CD4-positive, CD25-positive, alpha-beta regulatory T cell (primary cell): ENCODE results near the gene RAB11FIP2. TPM values are rescaled to one million over a fixed set of nuclear protein-coding genes. Genes with fewer than 3 reads are reported as not detected.

Experiments
- ATAC-seq, 2 donors: fragments of 150-1000 bp; cut with Tn5 transposase; one replicate each; pipeline ENCODE4 v1.10.0; 2021; ENCODE audit warnings: low read depth in 2 of 2, moderate number of reproducible peaks in 2 of 2, moderate library complexity in 1 of 2
- DNase-seq, 3 donors: peaks; one replicate each; pipeline versions ENCODE4 v3.0.0 to v3.0.0-alpha.2; 2012 to 2022; ENCODE audit warnings: mixed read lengths in 1 of 3
- H3K27ac ChIP-seq: one replicate; pipeline ENCODE4 v1.7.0; 2013; ENCODE audit warnings: mild to moderate bottlenecking, low read length; ENCODE audit not compliant: insufficient read depth, poor library complexity, severe bottlenecking
- H3K27me3 ChIP-seq: one replicate; pipeline ENCODE4 v1.7.0; 2013; ENCODE audit warnings: low read length; ENCODE audit not compliant: control insufficient read depth, insufficient read depth
- H3K36me3 ChIP-seq: one replicate; pipeline ENCODE4 v1.7.0; 2013; ENCODE audit warnings: mild to moderate bottlenecking, low read length, moderate library complexity; ENCODE audit not compliant: control insufficient read depth, insufficient read depth
- H3K4me1 ChIP-seq: 2 replicates; pipeline ENCODE4 v1.7.0; 2013; ENCODE audit warnings: mild to moderate bottlenecking, low read length; ENCODE audit not compliant: insufficient read depth, control insufficient read depth, poor library complexity, severe bottlenecking
- H3K4me3 ChIP-seq: one replicate; pipeline ENCODE4 v1.7.0; 2013; ENCODE audit warnings: low read depth, mild to moderate bottlenecking, low read length, moderate library complexity
- H3K9me3 ChIP-seq, 2 experiments: 1 replicate in 1 of 2; 2 replicates in 1 of 2; pipeline ENCODE4 v1.7.0; 2013; ENCODE audit warnings: low read length in 2 of 2, mild to moderate bottlenecking in 1 of 2, moderate library complexity in 1 of 2; ENCODE audit not compliant: control insufficient read depth in 2 of 2
- H3K27ac Mint-ChIP-seq, 3 donors: one replicate each; pipeline ENCODE4 v1.8.0; 2020 to 2022; ENCODE audit warnings: mild to moderate bottlenecking in 3 of 3, mixed read lengths in 3 of 3, moderate library complexity in 2 of 3
- H3K27me3 Mint-ChIP-seq: one replicate; pipeline ENCODE4 v1.8.0; 2022; ENCODE audit warnings: mild to moderate bottlenecking, mixed read lengths
- H3K36me3 Mint-ChIP-seq: one replicate; pipeline ENCODE4 v1.8.0; 2020; ENCODE audit warnings: mixed read lengths
- H3K4me1 Mint-ChIP-seq, 4 donors: one replicate each; pipeline ENCODE4 v1.8.0; 2020 to 2022; ENCODE audit warnings: mixed read lengths in 4 of 4, mild to moderate bottlenecking in 1 of 4
- H3K4me3 Mint-ChIP-seq, 4 donors: one replicate each; pipeline ENCODE4 v1.8.0; 2020 to 2022; ENCODE audit warnings: mild to moderate bottlenecking in 4 of 4, mixed read lengths in 4 of 4, moderate library complexity in 3 of 4
- H3K9me3 Mint-ChIP-seq, 7 donors: one replicate each; pipeline ENCODE4 v1.8.0; 2020 to 2022; ENCODE audit warnings: mixed read lengths in 7 of 7, mild to moderate bottlenecking in 3 of 7, moderate library complexity in 2 of 7
- polyA plus RNA-seq, 4 donors: library from polyadenylated mRNA; unstranded; fragments of 300-500 nt; fragmentation: Illumina TruSeq; gene quantifications; one replicate each; pipeline ENCODE4 v1.2.3, GENCODE V29; 2021
- total RNA-seq: library from RNA; stranded (reverse); gene quantifications from one replicate; pipeline ENCODE4 v1.2.3, GENCODE V29; 2022

The RAB11FIP2 gene
- total and polyA plus RNA-seq, 5 donors from 2014 or later = 6.0 to 35.2 (median 7.1) TPM

- ATAC-seq = no peak
- H3K4me1 Mint-ChIP-seq = peaks cover 29 to 46% (median 38%) of the 10 kb centered on the region in 4 donors
- no peaks in the 10 kb centered on the region for H3K9me3 Mint-ChIP-seq
- Histone ChIP-seq H3K27me3 (no peaks in the 10 kb centered on the region), H3K4me3 (no peak overlapping the region), H3K4me1 (peaks cover 9% of the 10 kb centered on the region), H3K36me3 (peaks cover 7% of the 10 kb centered on the region), H3K27ac (no peak overlapping the region), H3K9me3 (no peaks in the 10 kb centered on the region)
- no peak overlapping the region for H3K4me3 Mint-ChIP-seq
- H3K36me3 Mint-ChIP-seq = peaks cover 28% of the 10 kb centered on the region
- no peak for DNase-seq
- no peaks in the 10 kb centered on the region for H3K27me3 Mint-ChIP-seq
- peak overlapping the region in 1 of 3 donors; percentile 21 for H3K27ac Mint-ChIP-seq
Measured at GRCh38 chr10:118033905-118034304, 12.8 kb downstream of the RAB11FIP2 start.

DNA sequence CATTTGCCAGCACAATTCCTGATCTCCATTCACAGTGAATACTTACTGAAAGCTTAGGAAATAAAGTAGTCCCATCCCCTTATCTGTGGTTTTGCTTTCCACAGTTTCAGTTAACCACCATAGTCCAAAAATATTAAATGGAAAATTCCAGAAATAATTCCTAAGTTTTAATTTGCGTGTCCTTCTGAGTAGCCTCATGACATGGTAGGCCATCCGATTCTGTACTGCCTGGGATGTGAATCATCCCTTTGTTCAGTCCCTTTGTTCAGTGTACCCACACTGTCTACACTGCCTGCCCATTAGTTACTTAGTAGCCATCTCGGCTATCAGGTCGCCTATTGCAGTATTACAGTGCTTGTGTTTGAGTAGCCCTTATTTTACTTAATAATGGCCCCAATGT lies 14.2 kb downstream of the RAB11FIP2 start:
- Mint-ChIP-seq H3K9me3 (no peaks in the 10 kb centered on the region), H3K27ac (no peak overlapping the region)

GRCh38 chr10:118031351-118032075 lies 15.2 kb downstream of the RAB11FIP2 start:
- ATAC-seq (no peak), DNase-seq (no peak)
- peaks cover 8% of the 10 kb centered on the region for H3K36me3 ChIP-seq
- H3K9me3 Mint-ChIP-seq = no peaks in the 10 kb centered on the region
- H3K36me3 Mint-ChIP-seq = peaks cover 31% of the 10 kb centered on the region
- peaks cover 9% of the 10 kb centered on the region for H3K4me1 ChIP-seq
- no peak overlapping the region for H3K4me3 ChIP-seq
- no peaks in the 10 kb centered on the region for H3K27me3 Mint-ChIP-seq
- H3K4me1 Mint-ChIP-seq = peaks cover 22 to 38% (median 32%) of the 10 kb centered on the region in 4 donors
- H3K27ac ChIP-seq = no peak overlapping the region
- no peaks in the 10 kb centered on the region for H3K9me3 ChIP-seq
- no peak overlapping the region for H3K4me3 Mint-ChIP-seq
- H3K27ac Mint-ChIP-seq = no peak overlapping the region
- H3K27me3 ChIP-seq = no peaks in the 10 kb centered on the region

More for the DNA sequence above, 14.2 kb downstream of the RAB11FIP2 start:
- ATAC-seq = no peak
- H3K36me3 ChIP-seq = peaks cover 5% of the 10 kb centered on the region
- no peaks in the 10 kb centered on the region for H3K9me3 ChIP-seq
- no peaks in the 10 kb centered on the region for H3K27me3 Mint-ChIP-seq
- H3K36me3 Mint-ChIP-seq = peaks cover 31% of the 10 kb centered on the region
- no peak overlapping the region for H3K4me3 Mint-ChIP-seq
- no peak overlapping the region for H3K27ac ChIP-seq
- H3K4me1 ChIP-seq = peaks cover 9% of the 10 kb centered on the region
- H3K4me1 Mint-ChIP-seq = peaks cover 31 to 47% (median 39%) of the 10 kb centered on the region in 4 donors
- no peak for DNase-seq
- no peak overlapping the region for H3K4me3 ChIP-seq
- H3K27me3 ChIP-seq = no peaks in the 10 kb centered on the region

- Mint-ChIP-seq H3K36me3 (peaks cover 21% of the 10 kb centered on the region), H3K27me3 (no peaks in the 10 kb centered on the region)
Measured at GRCh38 chr10:118028619-118029018, 18.1 kb downstream of the RAB11FIP2 start.

GRCh38 chr10:118027397-118027796 lies 19.3 kb downstream of the RAB11FIP2 start:
- no peaks in the 10 kb centered on the region for H3K27me3 Mint-ChIP-seq
- H3K9me3 Mint-ChIP-seq = no peaks in the 10 kb centered on the region
- no peak overlapping the region for H3K4me3 ChIP-seq
- H3K4me1 Mint-ChIP-seq = peaks cover 19 to 23% (median 21%) of the 10 kb centered on the region in 4 donors
- H3K9me3 ChIP-seq = no peaks in the 10 kb centered on the region
- no peak for DNase-seq
- no peaks in the 10 kb centered on the region for H3K4me1 ChIP-seq
- no peak overlapping the region for H3K27ac Mint-ChIP-seq
- peaks cover 14% of the 10 kb centered on the region for H3K36me3 Mint-ChIP-seq
- no peak for ATAC-seq
- no peaks in the 10 kb centered on the region for H3K27me3 ChIP-seq
- H3K36me3 ChIP-seq = peaks cover 2% of the 10 kb centered on the region
- H3K4me3 Mint-ChIP-seq = no peak overlapping the region
- no peak overlapping the region for H3K27ac ChIP-seq

More at GRCh38 chr10:118028619-118029018, 18.1 kb downstream of the RAB11FIP2 start:
- Histone ChIP-seq H3K4me1 (no peaks in the 10 kb centered on the region), H3K27me3 (no peaks in the 10 kb centered on the region), H3K4me3 (no peak overlapping the region), H3K27ac (no peak overlapping the region), H3K36me3 (peaks cover 8% of the 10 kb centered on the region), H3K9me3 (no peaks in the 10 kb centered on the region)
- no peaks in the 10 kb centered on the region for H3K9me3 Mint-ChIP-seq
- DNase-seq = no peak
- peaks cover 18 to 23% (median 20%) of the 10 kb centered on the region in 4 donors for H3K4me1 Mint-ChIP-seq
- ATAC-seq = no peak
- no peak overlapping the region for H3K27ac Mint-ChIP-seq
- H3K4me3 Mint-ChIP-seq = no peak overlapping the region

GRCh38 chr10:118026936-118027335 lies 19.8 kb downstream of the RAB11FIP2 start:
- no peaks in the 10 kb centered on the region for H3K4me1 ChIP-seq
- ATAC-seq (no peak), DNase-seq (no peak)
- no peak overlapping the region for H3K4me3 ChIP-seq
- peaks cover 17 to 20% (median 19%) of the 10 kb centered on the region in 4 donors for H3K4me1 Mint-ChIP-seq
- peaks cover 2% of the 10 kb centered on the region for H3K36me3 ChIP-seq
- peaks cover 12% of the 10 kb centered on the region for H3K36me3 Mint-ChIP-seq
- no peaks in the 10 kb centered on the region for H3K9me3 Mint-ChIP-seq
- H3K9me3 ChIP-seq = no peaks in the 10 kb centered on the region
- no peak overlapping the region for H3K4me3 Mint-ChIP-seq
- H3K27me3 ChIP-seq = no peaks in the 10 kb centered on the region
- H3K27me3 Mint-ChIP-seq = no peaks in the 10 kb centered on the region
- no peak overlapping the region for H3K27ac ChIP-seq
- H3K27ac Mint-ChIP-seq = no peak overlapping the region

- Histone ChIP-seq H3K9me3 (no peaks in the 10 kb centered on the region), H3K27ac (no peak overlapping the region), H3K27me3 (no peaks in the 10 kb centered on the region), H3K36me3 (peaks cover 13% of the 10 kb centered on the region), H3K4me3 (no peak overlapping the region), H3K4me1 (no peaks in the 10 kb centered on the region)
- ATAC-seq = no peak
- no peaks in the 10 kb centered on the region for H3K9me3 Mint-ChIP-seq
- peaks cover 7% of the 10 kb centered on the region for H3K36me3 Mint-ChIP-seq
- no peak overlapping the region for H3K27ac Mint-ChIP-seq
- no peaks in the 10 kb centered on the region for H3K27me3 Mint-ChIP-seq
- peaks cover 3 to 12% (median 9%) of the 10 kb centered on the region in 4 donors for H3K4me1 Mint-ChIP-seq
- no peak overlapping the region for H3K4me3 Mint-ChIP-seq
- no peak for DNase-seq
Measured at GRCh38 chr10:118020365-118020764, 26.4 kb downstream of the RAB11FIP2 start.

DNA sequence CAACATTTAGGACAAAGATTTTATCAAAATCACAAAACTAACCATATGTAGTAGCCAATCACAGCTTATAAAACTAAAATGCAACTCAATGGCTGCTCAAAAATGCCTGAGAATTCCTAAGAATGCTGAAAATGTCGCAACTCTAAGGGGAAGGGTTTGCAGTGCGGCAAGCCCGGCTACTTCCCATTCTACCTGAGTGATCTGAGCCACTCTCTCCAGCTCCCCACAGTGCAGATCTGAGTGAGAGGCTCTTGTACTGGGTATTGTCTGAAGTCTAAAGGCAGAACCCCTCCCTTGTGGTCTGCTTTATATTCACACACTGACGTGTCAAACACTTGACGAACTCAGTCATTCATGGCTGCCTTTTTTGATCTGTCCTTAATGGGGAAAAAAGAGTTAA lies 28.9 kb downstream of the RAB11FIP2 start:
- Histone ChIP-seq H3K27ac (no peak overlapping the region), H3K36me3 (peaks cover 13% of the 10 kb centered on the region), H3K4me1 (no peaks in the 10 kb centered on the region), H3K4me3 (no peak overlapping the region), H3K27me3 (no peaks in the 10 kb centered on the region), H3K9me3 (no peaks in the 10 kb centered on the region)
- ATAC-seq (no peak), DNase-seq (no peak)
- Mint-ChIP-seq H3K27me3 (no peaks in the 10 kb centered on the region), H3K4me3 (no peak overlapping the region), H3K9me3 (no peaks in the 10 kb centered on the region), H3K4me1 (peaks cover 3 to 17% (median 7%) of the 10 kb centered on the region in 4 donors), H3K27ac (no peak overlapping the region), H3K36me3 (peaks cover 10% of the 10 kb centered on the region)
